Right atrium auricular region (tissue), 2 donors: ENCODE results near the gene ARMH4. TPM values are rescaled to one million over a fixed set of nuclear protein-coding genes. Genes with fewer than 3 reads are reported as not detected.

Source experiments
- DNase-seq: peaks from one replicate; pipeline ENCODE4 v3.0.0-alpha.2; 2019; ENCODE audit warnings: low spot score
- H3K27ac ChIP-seq, 2 donors: fragments of 200-600 bp; sonication (generic); 1 replicate in 1 of 2; 2 replicates in 1 of 2; pipeline ENCODE4 v1.5.1; 2016 to 2019
- H3K27me3 ChIP-seq, 2 donors: fragments of 200-600 bp; sonication (generic); one replicate each; pipeline versions ENCODE4 v1.5.1 to v1.6.0; 2017 to 2019
- H3K36me3 ChIP-seq: fragments of 200-600 bp; sonication (generic); one replicate; pipeline ENCODE4 v1.5.1; 2016
- H3K4me1 ChIP-seq, 2 donors: fragments of 200-600 bp; sonication (generic); one replicate each; pipeline versions ENCODE4 v1.5.1 to v1.6.0; 2017 to 2019
- H3K4me3 ChIP-seq, 2 donors: fragments of 200-600 bp; sonication (generic); 1 replicate in 1 of 2; 2 replicates in 1 of 2; pipeline ENCODE4 v1.5.1; 2017 to 2019; ENCODE audit warnings: mild to moderate bottlenecking in 1 of 2, moderate library complexity in 1 of 2
- H3K9me3 ChIP-seq, 2 donors: fragments of 200-600 bp; sonication (generic); one replicate each; pipeline ENCODE4 v1.5.1; 2019
- CTCF ChIP-seq, 2 donors: fragments of 200-600 bp; sonication (generic); IDR thresholded peaks; one replicate each; pipeline ENCODE4 v1.5.1; 2019; ENCODE audit warnings: antibody characterized with exemption in 2 of 2
- total RNA-seq, 2 donors: library from RNA; depleted of rRNA; stranded (reverse); fragments of >200 nt; gene quantifications; one replicate each; pipeline ENCODE4 v1.1.0, GENCODE V29; 2016

ARMH4 gene
- total RNA-seq, 2 donors from 2014 or later, result 3.4 to 16.3 TPM

GRCh38 chr14:58027904-58028303 lies 124.1 kb downstream of the ARMH4 start:
- DNase-seq, result no peak
- no peak for TF ChIP-seq CTCF (IDR thresholded peaks at IDR 0.05)

GRCh38 chr14:58026967-58027366 lies 125.0 kb downstream of the ARMH4 start:
- H3K27ac ChIP-seq, result no peak overlapping the region
- H3K9me3 ChIP-seq, result no peaks in the 10 kb centered on the region
- H3K36me3 ChIP-seq, result no peaks in the 10 kb centered on the region
- no peaks in the 10 kb centered on the region for H3K4me1 ChIP-seq
- TF ChIP-seq CTCF (IDR thresholded peaks at IDR 0.05), result no peak
- H3K4me3 ChIP-seq, result no peak overlapping the region
- H3K27me3 ChIP-seq, result no peaks in the 10 kb centered on the region
- DNase-seq, result no peak

More at GRCh38 chr14:58027904-58028303, 124.1 kb downstream of the ARMH4 start:
- Histone ChIP-seq H3K36me3 (no peaks in the 10 kb centered on the region), H3K4me1 (no peaks in the 10 kb centered on the region), H3K4me3 (no peak overlapping the region), H3K27me3 (no peaks in the 10 kb centered on the region), H3K27ac (no peak overlapping the region), H3K9me3 (no peaks in the 10 kb centered on the region)

- no peak for DNase-seq
- no peak for TF ChIP-seq CTCF (IDR thresholded peaks at IDR 0.05)
Observed at GRCh38 chr14:58026219-58026618, 125.8 kb downstream of the ARMH4 start.

GRCh38 chr14:58014778-58015177 lies 137.2 kb downstream of the ARMH4 start:
- Histone ChIP-seq H3K4me1 (no peaks in the 10 kb centered on the region), H3K36me3 (no peaks in the 10 kb centered on the region), H3K9me3 (no peaks in the 10 kb centered on the region), H3K27ac (no peak overlapping the region), H3K27me3 (no peaks in the 10 kb centered on the region), H3K4me3 (no peak overlapping the region)
- TF ChIP-seq CTCF (IDR thresholded peaks at IDR 0.05), result no peak
- DNase-seq, result no peak

More at GRCh38 chr14:58026219-58026618, 125.8 kb downstream of the ARMH4 start:
- H3K4me3 ChIP-seq, result no peak overlapping the region
- no peaks in the 10 kb centered on the region for H3K4me1 ChIP-seq
- H3K27me3 ChIP-seq, result no peaks in the 10 kb centered on the region
- no peaks in the 10 kb centered on the region for H3K9me3 ChIP-seq
- no peak overlapping the region for H3K27ac ChIP-seq
- no peaks in the 10 kb centered on the region for H3K36me3 ChIP-seq

GRCh38 chr14:58002618-58003017 lies 149.4 kb downstream of the ARMH4 start:
- Histone ChIP-seq H3K4me3 (no peak overlapping the region), H3K9me3 (no peaks in the 10 kb centered on the region), H3K27me3 (no peaks in the 10 kb centered on the region), H3K27ac (no peak overlapping the region), H3K4me1 (peaks cover 0 to 6% of the 10 kb centered on the region in 2 donors), H3K36me3 (no peaks in the 10 kb centered on the region)
- DNase-seq, result no peak
- no peak for TF ChIP-seq CTCF (IDR thresholded peaks at IDR 0.05)

- DNase-seq, result no peak
- H3K36me3 ChIP-seq, result no peaks in the 10 kb centered on the region
- H3K4me1 ChIP-seq, result peaks cover 0 to 6% of the 10 kb centered on the region in 2 donors
- H3K4me3 ChIP-seq, result no peak overlapping the region
- H3K9me3 ChIP-seq, result no peaks in the 10 kb centered on the region
- no peak overlapping the region for H3K27ac ChIP-seq
- H3K27me3 ChIP-seq, result no peaks in the 10 kb centered on the region
- no peak for TF ChIP-seq CTCF (IDR thresholded peaks at IDR 0.05)
Observed at GRCh38 chr14:57999979-58000378, 152.0 kb downstream of the ARMH4 start.
